AG08395 (cell line): ENCODE results near the gene SIRPB2.

Source experiments
- DNase-seq: peaks from one replicate; pipeline ENCODE4 v3.0.0; 2012; ENCODE audit warnings: mixed read lengths, low spot score

Gene SIRPB2

GRCh38 chr20:1440024-1440423, 51.2 kb downstream of the SIRPB2 start:
- peak; percentile 11 for DNase-seq

- DNase-seq: no peak
These were observed 52.9 kb downstream of the SIRPB2 start for GRCh38 chr20:1438361-1438760.

- DNase-seq: peak; percentile 80
These were observed 53.9 kb downstream of the SIRPB2 start for GRCh38 chr20:1437235-1437904.

GRCh38 chr20:1436263-1436662, 55.0 kb downstream of the SIRPB2 start:
- no peak for DNase-seq

- DNase-seq: no peak
These were observed 55.9 kb downstream of the SIRPB2 start for GRCh38 chr20:1435337-1435699.

GRCh38 chr20:1434571-1435336, 56.5 kb downstream of the SIRPB2 start:
- peak; percentile 72 for DNase-seq

GRCh38 chr20:1431158-1431557, 60.1 kb downstream of the SIRPB2 start:
- DNase-seq: no peak

GRCh38 chr20:1430004-1430451, 61.2 kb downstream of the SIRPB2 start:
- peak; percentile 22 for DNase-seq

GRCh38 chr20:1429143-1429728, 62.0 kb downstream of the SIRPB2 start:
- DNase-seq: no peak

- no peak for DNase-seq
These were observed 63.7 kb downstream of the SIRPB2 start for GRCh38 chr20:1427457-1428054.

- no peak for DNase-seq
These were observed 64.9 kb downstream of the SIRPB2 start for GRCh38 chr20:1426231-1426849.
